Measurements from ENCODE around the gene GPRIN1.
A peak's percentile ranks its signal among the peaks of the same experiment; 100 is the strongest.

Gene GPRIN1

DNA sequence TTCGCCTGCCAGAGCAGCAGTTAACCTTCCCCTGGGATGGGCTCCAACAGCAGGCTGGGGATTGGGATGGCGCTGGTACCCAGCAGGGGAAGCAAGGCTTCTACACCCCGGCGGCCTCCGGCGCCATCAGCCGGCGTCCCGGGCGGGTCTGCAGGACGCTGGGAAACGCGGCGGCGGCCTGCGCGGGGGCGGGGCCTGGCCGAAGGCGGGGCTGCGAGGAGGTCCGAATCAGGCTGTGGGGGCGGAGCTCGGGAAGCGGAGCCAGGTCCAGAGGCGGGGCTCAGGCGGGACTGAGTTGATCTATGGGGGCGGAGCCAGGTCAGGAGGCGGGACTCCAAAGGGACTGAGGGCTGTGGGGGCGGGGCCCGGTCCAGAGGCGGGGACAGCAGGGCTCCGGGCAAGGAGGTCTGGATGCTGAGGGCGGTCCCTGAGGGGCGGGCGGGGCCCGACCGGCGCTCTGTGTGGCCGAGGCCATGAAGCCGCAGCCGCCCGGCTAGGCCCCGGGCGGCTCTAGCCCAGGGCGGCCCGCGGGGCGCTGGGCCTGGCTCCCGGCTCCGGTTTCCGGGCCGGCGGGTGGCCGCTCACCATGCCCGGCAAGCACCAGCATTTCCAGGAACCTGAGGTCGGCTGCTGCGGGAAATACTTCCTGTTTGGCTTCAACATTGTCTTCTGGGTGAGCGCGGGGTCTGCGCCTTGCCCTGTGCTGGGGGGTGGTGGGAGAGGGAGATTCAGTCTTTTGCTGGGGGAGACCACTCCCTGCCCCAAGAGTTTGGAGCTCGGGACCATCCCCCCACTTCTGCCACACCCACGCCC lies 37.3 kb upstream of the GPRIN1 start, which contains the start of gene TSPAN17:
TSS of gene TSPAN17 (plus strand) at position 455 of the 813 bp plus-strand sequence. CDS start at position 587, 132 bp downstream.
- Histone ChIP-seq H2AFZ (ENCODE audit: low read depth) (peak within 1 kb of the TSS; percentile 77), H3K27ac (no peak within 1 kb of the TSS)

DNA sequence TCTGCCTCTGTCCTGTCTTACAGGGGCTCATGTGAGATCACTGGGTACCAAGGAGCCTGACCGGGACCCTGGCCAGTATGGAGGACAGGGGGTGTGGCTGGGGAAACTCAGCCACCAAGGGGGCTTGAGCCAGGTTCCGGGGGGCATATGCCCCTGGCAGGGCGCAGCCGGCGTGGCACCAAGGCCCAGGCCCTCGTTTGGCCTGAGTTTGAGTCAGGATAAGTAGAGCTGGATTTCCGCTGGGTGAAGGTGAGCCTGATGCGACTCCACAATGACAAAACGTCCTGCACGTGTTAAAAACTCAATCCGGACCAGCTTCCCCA lies 36.7 kb upstream of the GPRIN1 start:
- Histone ChIP-seq H4K20me1 (ENCODE audit: insufficient read depth) (no peaks in the 10 kb centered on the region), H3K27me3 (ENCODE audit: insufficient read depth, low read depth) (no peaks in the 10 kb centered on the region), H3K36me3 (ENCODE audit: insufficient read depth) (no peaks in the 10 kb centered on the region), H3K4me2 (peak overlapping the region; percentile 61), H3K27ac (no peak overlapping the region), H3K9ac (peak overlapping the region; percentile 37; the same call in 1 of the 2 replicates), H3K4me1 (ENCODE audit: low read depth, poor library complexity, severe bottlenecking) (peaks cover 15% of the 10 kb centered on the region), H2AFZ (ENCODE audit: low read depth) (peak overlapping the region; percentile 77), H3K79me2 (ENCODE audit: insufficient read depth, low read depth) (no peaks in the 10 kb centered on the region), H3K4me3 (IDR thresholded peaks at IDR 0.05; ENCODE audit: insufficient read depth, low read depth, low read length) (no peak overlapping the region)
- TF ChIP-seq, protein P1, sequence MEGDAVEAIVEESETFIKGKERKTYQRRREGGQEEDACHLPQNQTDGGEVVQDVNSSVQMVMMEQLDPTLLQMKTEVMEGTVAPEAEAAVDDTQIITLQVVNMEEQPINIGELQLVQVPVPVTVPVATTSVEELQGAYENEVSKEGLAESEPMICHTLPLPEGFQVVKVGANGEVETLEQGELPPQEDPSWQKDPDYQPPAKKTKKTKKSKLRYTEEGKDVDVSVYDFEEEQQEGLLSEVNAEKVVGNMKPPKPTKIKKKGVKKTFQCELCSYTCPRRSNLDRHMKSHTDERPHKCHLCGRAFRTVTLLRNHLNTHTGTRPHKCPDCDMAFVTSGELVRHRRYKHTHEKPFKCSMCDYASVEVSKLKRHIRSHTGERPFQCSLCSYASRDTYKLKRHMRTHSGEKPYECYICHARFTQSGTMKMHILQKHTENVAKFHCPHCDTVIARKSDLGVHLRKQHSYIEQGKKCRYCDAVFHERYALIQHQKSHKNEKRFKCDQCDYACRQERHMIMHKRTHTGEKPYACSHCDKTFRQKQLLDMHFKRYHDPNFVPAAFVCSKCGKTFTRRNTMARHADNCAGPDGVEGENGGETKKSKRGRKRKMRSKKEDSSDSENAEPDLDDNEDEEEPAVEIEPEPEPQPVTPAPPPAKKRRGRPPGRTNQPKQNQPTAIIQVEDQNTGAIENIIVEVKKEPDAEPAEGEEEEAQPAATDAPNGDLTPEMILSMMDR (conservative IDR thresholded peaks at IDR 0.05; ENCODE audit: low read depth, low read length) = no peak

More for the DNA sequence above, 37.3 kb upstream of the GPRIN1 start, which contains the start of gene TSPAN17:
- Histone ChIP-seq H3K9ac (peak within 1 kb of the TSS; percentile 53; the same call in 1 of the 2 replicates), H3K4me3 (IDR thresholded peaks at IDR 0.05; ENCODE audit: insufficient read depth, low read depth, low read length) (no peak within 1 kb of the TSS), H3K4me1 (ENCODE audit: low read depth, poor library complexity, severe bottlenecking) (peaks cover 15% of the 10 kb centered on the region), H3K36me3 (ENCODE audit: insufficient read depth) (no peaks in the 10 kb centered on the region), H3K79me2 (ENCODE audit: insufficient read depth, low read depth) (no peaks in the 10 kb centered on the region), H4K20me1 (ENCODE audit: insufficient read depth) (no peaks in the 10 kb centered on the region), H3K27me3 (ENCODE audit: insufficient read depth, low read depth) (no peaks in the 10 kb centered on the region), H3K4me2 (peak within 1 kb of the TSS; percentile 61)
- TF ChIP-seq, protein P1 (conservative IDR thresholded peaks at IDR 0.05; ENCODE audit: low read depth, low read length) = 0 out of 2 replicates have a peak, but pooled peaks have one; percentile 15

DNA sequence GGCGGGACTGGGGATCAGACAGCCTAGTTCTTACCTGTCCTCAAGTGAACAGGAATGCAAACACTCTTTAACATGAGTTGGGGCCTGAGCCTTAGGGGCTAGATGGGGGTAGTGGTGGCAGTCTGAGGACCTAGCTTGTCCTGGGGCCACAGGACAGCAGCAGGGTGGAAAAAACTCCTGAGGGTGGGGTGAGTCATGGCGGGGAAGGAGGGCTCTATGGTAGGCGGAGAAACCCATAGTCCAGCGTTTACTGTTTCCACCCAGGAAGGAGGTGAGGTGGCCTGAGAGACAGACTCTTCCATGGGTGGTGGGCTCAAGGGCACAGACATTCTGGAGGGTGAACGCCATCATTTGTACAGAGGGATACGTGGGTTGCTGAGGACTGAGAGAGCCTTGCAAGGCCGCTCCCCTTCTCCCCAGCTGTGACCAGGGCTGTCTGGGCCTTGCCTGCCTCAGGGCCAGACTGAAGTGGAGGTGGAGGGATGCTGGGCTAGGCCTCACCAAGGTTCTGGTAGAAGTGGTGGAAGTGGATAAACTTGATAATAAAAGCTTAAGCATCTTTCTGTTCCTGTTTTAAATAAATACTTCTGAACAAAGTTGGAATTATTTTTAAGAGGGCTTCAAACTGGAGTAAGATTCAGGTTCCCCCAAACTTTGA lies 36.2 kb upstream of the GPRIN1 start:
- H3K27me3 ChIP-seq (ENCODE audit: insufficient read depth, low read depth) = no peaks in the 10 kb centered on the region

DNA sequence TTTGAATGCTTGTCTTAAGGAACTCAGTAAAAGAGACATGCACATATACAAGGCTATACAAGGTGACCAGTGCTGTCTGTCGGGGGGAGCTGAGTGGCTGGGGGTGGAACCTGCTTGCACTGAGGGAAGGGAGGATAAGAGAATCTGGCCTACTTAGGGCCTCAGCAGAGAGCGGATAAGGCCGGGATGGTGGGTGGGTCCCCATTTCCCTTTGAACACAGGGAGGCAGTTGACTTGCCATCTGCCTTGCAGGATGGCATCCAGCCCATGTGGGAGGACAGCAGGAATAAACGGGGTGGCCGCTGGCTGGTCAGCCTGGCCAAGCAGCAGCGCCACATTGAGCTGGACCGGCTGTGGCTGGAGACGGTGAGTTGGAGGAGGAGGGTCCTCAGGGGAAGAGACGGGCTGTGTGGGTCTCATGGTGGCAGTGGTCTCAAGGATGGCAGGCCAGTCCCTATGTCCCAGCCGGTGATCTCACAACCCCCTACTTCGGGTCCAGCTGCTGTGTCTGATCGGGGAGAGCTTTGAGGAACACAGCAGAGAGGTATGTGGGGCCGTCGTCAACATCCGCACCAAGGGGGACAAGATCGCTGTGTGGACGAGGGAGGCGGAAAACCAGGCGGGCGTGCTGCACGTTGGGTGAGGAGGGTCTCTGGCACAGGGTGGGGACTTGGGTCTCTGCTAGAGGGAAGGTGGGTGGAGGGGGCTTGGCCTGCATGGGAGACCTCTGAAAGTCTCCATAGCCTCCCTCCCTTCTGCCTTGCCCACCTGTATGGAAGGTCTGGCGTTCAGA lies 35.1 kb upstream of the GPRIN1 start:
- H3K79me2 ChIP-seq (ENCODE audit: insufficient read depth, low read depth) = no peaks in the 10 kb centered on the region
- TF ChIP-seq, protein P1 (conservative IDR thresholded peaks at IDR 0.05; ENCODE audit: low read depth, low read length) = no peak
- no peaks in the 10 kb centered on the region for H3K36me3 ChIP-seq (ENCODE audit: insufficient read depth)
- peaks cover 15% of the 10 kb centered on the region for H3K4me1 ChIP-seq (ENCODE audit: low read depth, poor library complexity, severe bottlenecking)
- H2AFZ ChIP-seq (ENCODE audit: low read depth) = no peak overlapping the region
- no peak overlapping the region for H3K4me3 ChIP-seq (IDR thresholded peaks at IDR 0.05; ENCODE audit: insufficient read depth, low read depth, low read length)
- H3K27ac ChIP-seq = no peak overlapping the region
- H3K4me2 ChIP-seq = no peak overlapping the region
- H3K27me3 ChIP-seq (ENCODE audit: insufficient read depth, low read depth) = no peaks in the 10 kb centered on the region
- H3K9ac ChIP-seq = no peak overlapping the region
- no peaks in the 10 kb centered on the region for H4K20me1 ChIP-seq (ENCODE audit: insufficient read depth)

More for the DNA sequence above, 36.2 kb upstream of the GPRIN1 start:
- Histone ChIP-seq H3K27ac (no peak overlapping the region), H4K20me1 (ENCODE audit: insufficient read depth) (no peaks in the 10 kb centered on the region), H3K36me3 (ENCODE audit: insufficient read depth) (no peaks in the 10 kb centered on the region), H3K4me1 (ENCODE audit: low read depth, poor library complexity, severe bottlenecking) (peaks cover 15% of the 10 kb centered on the region), H3K4me2 (peak overlapping the region; percentile 61; the same call in 1 of the 2 replicates), H3K9ac (peak overlapping the region; percentile 37; the same call in 1 of the 2 replicates), H3K79me2 (ENCODE audit: insufficient read depth, low read depth) (no peaks in the 10 kb centered on the region), H2AFZ (ENCODE audit: low read depth) (peak overlapping the region; percentile 77), H3K4me3 (IDR thresholded peaks at IDR 0.05; ENCODE audit: insufficient read depth, low read depth, low read length) (no peak overlapping the region)
- TF ChIP-seq, protein P1 (conservative IDR thresholded peaks at IDR 0.05; ENCODE audit: low read depth, low read length) = no peak

Measured in KMS-11 (cell line).